Brain pericyte (primary cell): ENCODE data around the gene PCSK5.

ENCODE experiments used
- DNase-seq: peaks from one replicate; pipeline ENCODE4 v3.0.0-alpha.2; 2012; ENCODE audit warnings: low read depth, low spot score

PCSK5 gene

GRCh38 chr9:76136986-76137385 lies 246.5 kb downstream of the PCSK5 start:
- no peak for DNase-seq

GRCh38 chr9:76137931-76138330 lies 247.5 kb downstream of the PCSK5 start:
- DNase-seq: no peak

- no peak for DNase-seq
Observed at GRCh38 chr9:76138360-76138759, 247.9 kb downstream of the PCSK5 start.

GRCh38 chr9:76143834-76144233 lies 253.4 kb downstream of the PCSK5 start:
- DNase-seq: no peak

GRCh38 chr9:76150013-76150412 lies 259.5 kb downstream of the PCSK5 start:
- DNase-seq: no peak

- no peak for DNase-seq
Observed at GRCh38 chr9:76151267-76151666, 260.8 kb downstream of the PCSK5 start.

GRCh38 chr9:76153339-76153738 lies 262.9 kb downstream of the PCSK5 start:
- DNase-seq: no peak

- no peak for DNase-seq
Observed at GRCh38 chr9:76153902-76154629, 263.6 kb downstream of the PCSK5 start.

- no peak for DNase-seq
Observed at GRCh38 chr9:76155361-76155760, 264.9 kb downstream of the PCSK5 start.

GRCh38 chr9:76158713-76159112 lies 268.2 kb downstream of the PCSK5 start:
- no peak for DNase-seq

GRCh38 chr9:76159293-76159926 lies 268.9 kb downstream of the PCSK5 start:
- DNase-seq: no peak

GRCh38 chr9:76161106-76161505 lies 270.6 kb downstream of the PCSK5 start:
- DNase-seq: no peak

GRCh38 chr9:76161541-76161940 lies 271.1 kb downstream of the PCSK5 start:
- DNase-seq: no peak

GRCh38 chr9:76162086-76162730 lies 271.7 kb downstream of the PCSK5 start:
- DNase-seq: no peak

- DNase-seq: no peak
Observed at GRCh38 chr9:76162751-76163500, 272.5 kb downstream of the PCSK5 start.

GRCh38 chr9:76166526-76166925 lies 276.1 kb downstream of the PCSK5 start:
- DNase-seq: no peak

- DNase-seq: no peak
Observed at GRCh38 chr9:76176171-76176570, 285.7 kb downstream of the PCSK5 start.

GRCh38 chr9:76177931-76178330 lies 287.5 kb downstream of the PCSK5 start:
- no peak for DNase-seq

GRCh38 chr9:76180541-76180940 lies 290.1 kb downstream of the PCSK5 start:
- DNase-seq: no peak

- DNase-seq: peak; percentile 90
Observed at GRCh38 chr9:76181020-76181641, 290.7 kb downstream of the PCSK5 start.

GRCh38 chr9:76181781-76182180 lies 291.3 kb downstream of the PCSK5 start:
- DNase-seq: no peak

- no peak for DNase-seq
Observed at GRCh38 chr9:76185432-76185831, 295.0 kb downstream of the PCSK5 start.
